Thyroid gland (tissue), 4 donors: ENCODE results near the gene TMCO4. TPM values are rescaled to one million over a fixed set of nuclear protein-coding genes. Genes with fewer than 3 reads are reported as not detected.

Experiments used
- DNase-seq, 2 donors: peaks; one replicate each; pipeline ENCODE4 v3.0.0-alpha.2; 2019
- H3K27ac ChIP-seq, 3 donors: fragments of 200-600 bp; sonication (generic); 1 replicate in 2 of 3; 2 replicates in 1 of 3; pipeline ENCODE4 v1.5.1; 2016 to 2019; ENCODE audit warnings: mild to moderate bottlenecking in 1 of 3, moderate library complexity in 1 of 3
- H3K27me3 ChIP-seq: fragments of 200-600 bp; sonication (generic); one replicate; pipeline ENCODE4 v1.5.1; 2019
- H3K36me3 ChIP-seq, 2 donors: fragments of 200-600 bp; sonication (generic); one replicate each; pipeline ENCODE4 v1.5.1; 2016 to 2019
- H3K4me1 ChIP-seq, 2 donors: fragments of 200-600 bp; sonication (generic); one replicate each; pipeline ENCODE4 v1.5.1; 2017 to 2019
- H3K4me3 ChIP-seq, 3 donors: fragments of 200-600 bp; sonication (generic); replicated peaks in 1 of 3; 1 replicate in 2 of 3; 2 replicates in 1 of 3; pipeline ENCODE4 v1.5.1; 2016; ENCODE audit warnings: mild to moderate bottlenecking in 1 of 3
- H3K9me3 ChIP-seq: fragments of 200-600 bp; sonication (generic); one replicate; pipeline ENCODE4 v1.5.1; 2017
- POLR2A ChIP-seq, 2 donors: fragments of 450-650 bp; IDR thresholded peaks; one replicate each; pipeline ENCODE4 v1.6.1; 2017; ENCODE audit warnings: antibody characterized with exemption in 2 of 2, mild to moderate bottlenecking in 2 of 2, moderate library complexity in 1 of 2
- WGBS, 2 donors: methylation state at CpG; one replicate each; pipeline ENCODE4 v1.1.5; 2017; 5-methylcytosine and 5-hydroxymethylcytosine counted together
- intact Hi-C: fragments of 100-400 bp; cut with DNase I; formaldehyde crosslinking; loops from one replicate; pipeline ENCODE4 v1.15.1; 2023
- total RNA-seq, 4 donors: library from RNA; depleted of rRNA; stranded (reverse); fragments of >200 nt; gene quantifications; one replicate each; pipeline ENCODE4 v1.2.3, GENCODE V29; 2016
- TF ChIP-seq, protein P1 (sequence below), 6 experiments: fragments of 200-600 bp in 3 of 6; fragments of 450-650 bp in 3 of 6; sonication (generic) in 3 of 6; IDR thresholded peaks; one replicate each; pipeline ENCODE4 v1.5.1; 2016 to 2019; ENCODE audit warnings: antibody characterized with exemption in 6 of 6, mild to moderate bottlenecking in 2 of 6, inconsistent platforms in 1 of 6, moderate library complexity in 1 of 6

TMCO4 gene
- total RNA-seq, 4 donors from 2014 or later, result 34.3 to 67.7 (median 61.4) TPM

GRCh38 chr1:19798486-19799229, 1.1 kb downstream of the TMCO4 start:
- Histone ChIP-seq H3K4me1 (peaks cover 15% of the 10 kb centered on the region in 2 donors), H3K4me3 (peak overlapping the region in 2 of 3 donors; percentile 56 to 65), H3K27me3 (no peaks in the 10 kb centered on the region), H3K27ac (peak overlapping the region; percentile 87 to 97 (median 93)), H3K36me3 (no peaks in the 10 kb centered on the region), H3K9me3 (no peaks in the 10 kb centered on the region)
- 46 to 59% methylated on average over 5 to 6 of the region's 6 CpGs for WGBS, 2 donors
- peak; percentile 23 to 34 for DNase-seq
- intact Hi-C loops, result loop anchor here (10.0 kb wide), 1 partner anchor 86 kb away; the partner anchor contains the start of gene OTUD3
- TF ChIP-seq POLR2A (IDR thresholded peaks at IDR 0.05), result no peak
- TF ChIP-seq, protein P1, sequence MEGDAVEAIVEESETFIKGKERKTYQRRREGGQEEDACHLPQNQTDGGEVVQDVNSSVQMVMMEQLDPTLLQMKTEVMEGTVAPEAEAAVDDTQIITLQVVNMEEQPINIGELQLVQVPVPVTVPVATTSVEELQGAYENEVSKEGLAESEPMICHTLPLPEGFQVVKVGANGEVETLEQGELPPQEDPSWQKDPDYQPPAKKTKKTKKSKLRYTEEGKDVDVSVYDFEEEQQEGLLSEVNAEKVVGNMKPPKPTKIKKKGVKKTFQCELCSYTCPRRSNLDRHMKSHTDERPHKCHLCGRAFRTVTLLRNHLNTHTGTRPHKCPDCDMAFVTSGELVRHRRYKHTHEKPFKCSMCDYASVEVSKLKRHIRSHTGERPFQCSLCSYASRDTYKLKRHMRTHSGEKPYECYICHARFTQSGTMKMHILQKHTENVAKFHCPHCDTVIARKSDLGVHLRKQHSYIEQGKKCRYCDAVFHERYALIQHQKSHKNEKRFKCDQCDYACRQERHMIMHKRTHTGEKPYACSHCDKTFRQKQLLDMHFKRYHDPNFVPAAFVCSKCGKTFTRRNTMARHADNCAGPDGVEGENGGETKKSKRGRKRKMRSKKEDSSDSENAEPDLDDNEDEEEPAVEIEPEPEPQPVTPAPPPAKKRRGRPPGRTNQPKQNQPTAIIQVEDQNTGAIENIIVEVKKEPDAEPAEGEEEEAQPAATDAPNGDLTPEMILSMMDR (IDR thresholded peaks at IDR 0.05), result no peak

- H3K36me3 ChIP-seq, result peaks cover 0 to 6% of the 10 kb centered on the region in 2 donors
- DNase-seq, result no peak
- 81 to 86% methylated on average over 5 of the region's 5 CpGs for WGBS, 2 donors
- intact Hi-C loops, result loop anchor here (10.0 kb wide), 1 partner anchor 87 kb away; the partner anchor contains the start of gene OTUD3
- peaks cover 15% of the 10 kb centered on the region in 2 donors for H3K4me1 ChIP-seq
- H3K27ac ChIP-seq, result no peak overlapping the region
- H3K4me3 ChIP-seq, result no peak overlapping the region
- TF ChIP-seq, protein P1 (IDR thresholded peaks at IDR 0.05), result no peak
- TF ChIP-seq POLR2A (IDR thresholded peaks at IDR 0.05), result no peak
- no peaks in the 10 kb centered on the region for H3K9me3 ChIP-seq
- no peaks in the 10 kb centered on the region for H3K27me3 ChIP-seq
Measured at GRCh38 chr1:19797827-19798226, 1.9 kb downstream of the TMCO4 start.

DNA sequence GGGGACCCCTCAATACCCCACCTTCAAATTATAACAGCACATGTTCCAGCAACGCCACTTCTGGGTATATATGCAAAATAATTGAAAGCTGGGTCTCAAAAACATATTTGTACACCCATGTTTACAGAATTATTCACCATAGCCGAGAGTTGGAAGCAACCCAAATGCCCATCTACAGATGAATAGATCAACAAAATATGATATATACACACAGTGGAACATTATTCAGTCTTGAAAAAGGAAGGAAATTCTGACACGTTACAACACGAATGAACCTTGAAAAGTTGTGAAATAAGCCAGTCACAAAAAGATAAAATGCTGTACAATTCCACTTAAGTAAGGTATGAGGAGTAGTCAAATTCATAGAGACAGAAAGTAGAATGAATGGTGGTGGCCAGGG, 5.1 kb downstream of the TMCO4 start:
- TF ChIP-seq POLR2A (IDR thresholded peaks at IDR 0.05), result no peak
- TF ChIP-seq, protein P1 (IDR thresholded peaks at IDR 0.05), result no peak
- H3K9me3 ChIP-seq, result no peaks in the 10 kb centered on the region
- H3K4me3 ChIP-seq, result no peak overlapping the region
- peaks cover 11 to 12% of the 10 kb centered on the region in 2 donors for H3K4me1 ChIP-seq
- no peaks in the 10 kb centered on the region for H3K27me3 ChIP-seq
- intact Hi-C loops, result loop anchor here (10.0 kb wide), 1 partner anchor 90 kb away; the partner anchor contains the start of gene OTUD3
- no peak overlapping the region for H3K27ac ChIP-seq
- no peak for DNase-seq
- peaks cover 0 to 6% of the 10 kb centered on the region in 2 donors for H3K36me3 ChIP-seq
- WGBS, 2 donors, result 93 to 94% methylated on average over 4 of the region's 4 CpGs

GRCh38 chr1:19793360-19794046, 6.2 kb downstream of the TMCO4 start:
- WGBS, 2 donors, result 84 to 94% methylated on average over 6 of the region's 6 CpGs
- Histone ChIP-seq H3K4me3 (no peak overlapping the region), H3K36me3 (peaks cover 0 to 6% of the 10 kb centered on the region in 2 donors), H3K27me3 (no peaks in the 10 kb centered on the region), H3K27ac (no peak overlapping the region), H3K4me1 (peaks cover 2 to 3% of the 10 kb centered on the region in 2 donors), H3K9me3 (no peaks in the 10 kb centered on the region)
- intact Hi-C loops, result loop anchor here (10.0 kb wide), 1 partner anchor 91 kb away; the partner anchor contains the start of gene OTUD3
- DNase-seq, result no peak
- TF ChIP-seq, protein P1 (IDR thresholded peaks at IDR 0.05), result no peak
- TF ChIP-seq POLR2A (IDR thresholded peaks at IDR 0.05), result no peak
